ENCODE data around the gene MATN4.

Gene MATN4

DNA sequence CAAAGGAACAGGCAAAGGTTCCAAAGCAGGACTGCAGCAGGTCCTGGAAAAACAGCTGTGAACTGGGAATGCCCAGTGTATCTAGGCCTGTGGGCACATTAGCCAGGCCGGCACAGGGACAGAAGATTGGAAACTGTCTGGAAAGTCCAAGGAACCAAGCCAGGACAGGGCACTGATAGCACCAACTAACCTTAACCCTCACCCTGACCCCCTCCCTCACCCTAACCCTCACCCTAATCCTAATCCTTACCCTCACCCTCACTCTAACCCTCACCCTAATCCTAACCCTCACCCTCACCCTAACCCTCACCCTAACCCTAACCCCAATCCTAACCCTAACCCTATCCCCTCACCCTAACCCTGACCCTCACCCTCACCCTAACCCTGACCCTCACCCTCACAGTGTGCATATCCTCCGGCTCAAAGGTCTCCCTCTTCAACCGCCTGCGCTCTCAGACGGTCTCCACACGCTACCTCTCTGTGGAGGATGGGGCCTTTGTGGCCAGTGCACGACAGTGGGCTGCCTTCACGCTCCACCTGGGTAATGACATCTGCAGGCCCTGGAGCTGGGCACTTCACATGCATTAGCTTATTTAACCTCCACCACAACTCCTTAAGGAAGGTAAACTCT lies 5.1 kb upstream of the MATN4 start:
- DNase-seq: no peak

DNA sequence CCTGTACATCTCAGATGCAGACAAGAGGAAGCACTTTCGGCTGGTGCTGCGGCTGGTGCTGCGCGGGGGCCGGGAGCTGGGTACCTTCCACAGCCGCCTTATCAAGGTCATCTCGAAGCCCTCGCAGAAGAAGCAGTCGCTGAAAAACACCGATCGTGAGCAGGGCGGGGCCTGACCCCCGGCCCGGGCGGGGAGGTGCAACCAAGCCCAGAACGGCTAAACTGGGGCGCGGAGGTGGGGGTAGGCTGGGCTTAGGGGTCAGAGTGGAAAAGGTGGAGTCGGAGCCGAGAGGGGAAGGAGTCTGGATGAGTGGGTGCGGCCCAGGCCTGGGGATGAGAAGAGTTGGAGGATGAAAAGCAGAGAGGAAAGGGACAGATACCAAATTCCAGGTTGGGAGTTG lies 4.1 kb upstream of the MATN4 start:
- DNase-seq: no peak

- peak; percentile 85 for DNase-seq
These were observed 3.6 kb upstream of the MATN4 start for GRCh38 chr20:45311589-45312211.

DNA sequence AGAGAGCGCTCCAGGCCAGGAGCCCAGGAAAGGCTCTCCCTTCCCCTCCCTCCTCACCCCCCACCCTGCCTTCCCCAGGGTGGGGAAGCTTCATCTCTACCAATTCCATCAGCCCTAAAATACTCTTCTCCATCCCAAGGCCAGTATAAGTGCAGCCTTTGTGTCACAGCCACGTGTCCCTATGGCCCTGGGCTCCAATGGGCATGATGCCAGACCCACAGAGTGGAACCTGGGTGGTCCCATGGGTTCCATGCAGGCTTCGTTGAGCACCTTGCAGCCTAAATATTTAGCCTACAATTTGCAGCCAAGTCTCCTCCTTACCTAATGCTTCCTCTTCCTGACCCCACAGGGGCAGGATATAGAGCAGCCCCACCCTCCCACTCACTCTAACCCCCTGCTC lies 976 bp upstream of the MATN4 start:
- no peak for DNase-seq

DNA sequence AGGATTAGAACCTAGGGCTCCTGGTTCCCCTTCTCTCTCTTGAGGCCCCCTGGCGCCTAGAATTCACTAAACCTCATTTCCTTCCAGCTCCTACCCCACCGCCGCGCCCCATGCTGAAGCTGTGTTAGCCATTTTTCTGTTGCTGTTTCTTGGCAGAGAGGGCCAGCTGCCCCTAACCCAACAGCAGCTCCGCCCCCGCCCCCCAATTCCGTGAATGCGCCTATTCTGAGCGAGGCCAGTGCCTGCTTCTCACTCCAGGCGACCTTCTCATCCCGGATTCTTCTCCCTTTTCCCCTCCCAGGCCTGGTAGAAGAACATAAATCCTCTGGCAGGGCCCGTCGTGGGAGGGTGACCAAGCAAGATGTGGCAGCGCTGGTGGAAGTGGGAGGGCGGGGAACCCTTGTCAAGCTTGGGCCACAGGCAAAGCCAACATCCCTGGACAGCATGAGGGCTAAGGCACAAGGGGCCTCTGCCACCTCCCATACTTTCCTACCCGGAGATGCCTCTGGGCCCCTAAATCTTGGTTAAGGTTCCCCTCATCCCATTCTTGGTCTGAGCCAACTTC lies 941 bp downstream of the MATN4 start:
- DNase-seq: no peak

GRCh38 chr20:45306431-45306982 lies 1.6 kb downstream of the MATN4 start, which contains the start of gene RBPJL:
Gene RBPJL, plus strand, starts transcription at chr20:45306840. Its CDS starts 83 bp downstream, at chr20:45306923.
- peak; percentile 55 for DNase-seq

- DNase-seq: peak; percentile 79
These were observed 2.8 kb downstream of the MATN4 start for GRCh38 chr20:45305262-45305661.

DNA sequence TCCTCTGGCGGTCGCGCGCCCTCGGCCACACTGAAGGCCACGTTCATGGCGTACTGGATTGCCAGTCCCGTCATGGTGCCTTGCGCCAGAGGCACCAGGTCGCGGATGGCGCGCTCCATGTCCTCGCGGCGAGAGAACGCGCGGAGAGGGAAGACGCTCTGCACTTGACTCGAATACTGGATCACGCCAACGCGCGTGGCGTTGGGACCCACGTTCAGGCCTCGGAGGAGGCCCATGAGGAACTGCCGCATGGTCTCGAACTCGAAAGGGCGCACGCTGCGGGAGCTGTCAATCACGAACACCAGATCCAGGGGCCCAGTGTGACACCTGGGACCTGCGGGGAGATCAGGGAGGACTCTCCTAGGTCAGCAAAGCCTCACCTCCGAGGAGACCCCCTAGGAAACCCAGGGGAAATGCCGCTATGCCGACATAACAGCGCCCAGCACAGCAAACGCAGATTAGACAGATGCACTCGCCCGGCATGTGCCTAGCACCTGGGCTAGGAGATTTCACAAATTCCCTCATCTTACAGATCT lies 3.6 kb downstream of the MATN4 start:
- no peak for DNase-seq

DNA sequence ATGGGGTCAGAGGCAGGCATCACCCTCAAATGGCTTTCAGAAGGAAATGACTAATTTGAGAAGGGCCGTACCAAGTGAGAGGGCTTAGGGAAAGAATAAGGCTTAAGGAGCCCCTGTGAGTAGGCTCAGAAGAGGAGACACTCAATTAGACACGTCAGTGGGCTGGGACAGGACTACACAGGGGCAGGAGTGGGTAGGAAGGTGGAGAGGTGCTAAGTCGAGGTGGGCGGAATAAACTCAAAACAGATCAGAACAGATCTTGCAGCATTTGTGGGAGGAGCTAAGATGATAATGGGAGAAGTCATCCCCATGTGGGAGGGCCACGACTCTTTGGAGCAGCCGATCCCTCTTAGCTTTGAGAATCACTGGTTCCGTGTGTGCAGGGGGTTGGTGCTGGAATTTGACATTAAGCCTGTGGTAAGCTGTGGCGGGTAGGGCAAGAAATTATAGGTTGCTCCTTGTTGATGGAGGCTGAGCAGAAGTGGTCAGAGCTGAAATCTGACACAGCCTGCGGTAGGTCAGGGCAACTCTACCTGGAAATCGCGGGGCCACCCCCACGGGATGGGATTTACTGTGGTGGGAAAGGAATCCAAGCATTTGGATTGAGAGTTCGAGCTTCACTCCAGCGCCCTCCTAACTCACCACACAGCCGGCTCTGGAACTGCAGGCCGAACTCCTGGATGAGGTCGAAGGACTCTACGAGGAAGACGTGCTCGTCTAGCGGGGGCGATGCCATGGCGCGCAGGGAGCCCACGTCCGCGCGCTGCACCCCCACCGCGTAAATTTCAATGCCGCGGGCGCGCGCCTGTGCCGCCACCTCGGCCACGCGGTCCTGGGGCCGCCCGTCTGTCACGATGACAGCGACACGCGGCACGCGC lies 4.3 kb downstream of the MATN4 start:
- DNase-seq: no peak

- DNase-seq: no peak
These were observed 6.3 kb downstream of the MATN4 start for GRCh38 chr20:45301824-45302271.

DNA sequence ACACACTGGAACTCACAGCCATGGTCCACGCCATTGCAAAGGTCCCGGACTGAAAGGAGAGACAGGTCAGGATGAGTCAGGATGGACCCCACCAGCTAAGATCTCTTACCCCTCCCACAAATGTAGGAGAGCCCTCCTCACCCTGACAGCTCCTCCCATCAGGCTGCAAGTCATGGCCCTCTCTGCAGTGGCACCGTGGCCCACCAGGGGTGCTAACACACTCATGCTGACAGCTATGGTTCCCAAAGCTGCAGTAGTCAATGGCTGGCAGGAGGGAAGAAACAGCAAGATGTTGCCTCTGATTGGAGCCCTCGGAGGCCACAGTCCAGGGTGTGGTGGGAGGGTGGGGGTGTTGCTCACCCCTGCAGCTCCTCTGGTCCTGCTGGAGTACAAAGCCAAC lies 7.1 kb downstream of the MATN4 start:
- peak; percentile 67 for DNase-seq

DNA sequence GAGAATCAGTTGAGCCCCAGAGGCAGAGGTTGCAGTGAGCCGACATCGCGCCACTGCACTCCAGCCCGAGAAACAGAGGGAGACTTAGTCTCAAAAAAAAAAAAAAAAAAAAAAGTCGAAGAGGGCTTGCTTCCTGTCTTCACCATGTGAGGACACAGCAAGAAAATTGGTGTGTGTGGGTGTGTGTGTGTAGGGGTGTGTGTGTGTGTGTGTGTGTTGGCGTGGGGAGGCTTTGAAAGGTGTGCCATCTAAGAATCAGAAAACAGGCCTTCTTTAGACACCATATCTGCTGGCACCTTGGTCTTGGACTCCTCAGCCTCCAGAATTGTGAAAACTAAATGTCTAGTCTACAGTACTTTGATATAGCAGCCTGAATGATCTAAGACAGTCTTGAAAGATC lies 8.3 kb downstream of the MATN4 start:
- DNase-seq: no peak

DNA sequence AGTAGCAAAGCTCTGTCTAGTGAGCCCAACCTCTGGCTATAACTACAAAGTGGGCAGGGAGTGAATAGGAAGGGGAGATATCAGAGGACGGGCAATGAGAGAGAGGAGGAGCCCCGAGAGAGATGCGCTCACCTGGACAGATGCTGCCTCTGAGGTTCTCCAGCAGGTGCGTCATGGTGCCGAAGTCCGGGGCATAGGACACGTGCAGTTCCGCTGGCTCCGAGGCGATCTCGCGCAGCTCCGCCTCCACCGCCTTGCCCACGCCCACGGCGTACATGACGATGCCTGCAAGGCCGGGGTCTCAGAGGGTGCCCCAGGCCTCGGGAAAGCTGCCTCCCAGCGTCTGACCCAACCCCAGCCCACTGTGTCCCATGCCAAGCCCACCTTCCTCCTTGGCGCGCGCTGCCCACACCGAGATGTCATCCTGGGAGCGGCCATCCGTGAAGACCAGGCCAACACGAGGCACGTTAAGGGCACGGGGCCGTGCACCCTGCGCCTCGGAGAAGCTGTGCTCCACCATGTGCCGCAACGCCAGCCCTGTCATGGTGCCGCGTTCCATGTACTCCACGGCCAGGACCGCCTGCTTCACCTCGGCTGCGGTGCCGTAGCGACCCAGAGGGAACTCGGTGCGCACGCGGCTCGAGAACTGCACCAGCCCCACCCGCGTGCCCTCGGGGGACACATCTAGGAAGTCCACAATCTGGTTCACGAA lies 10.2 kb downstream of the MATN4 start:
- DNase-seq: no peak

DNA sequence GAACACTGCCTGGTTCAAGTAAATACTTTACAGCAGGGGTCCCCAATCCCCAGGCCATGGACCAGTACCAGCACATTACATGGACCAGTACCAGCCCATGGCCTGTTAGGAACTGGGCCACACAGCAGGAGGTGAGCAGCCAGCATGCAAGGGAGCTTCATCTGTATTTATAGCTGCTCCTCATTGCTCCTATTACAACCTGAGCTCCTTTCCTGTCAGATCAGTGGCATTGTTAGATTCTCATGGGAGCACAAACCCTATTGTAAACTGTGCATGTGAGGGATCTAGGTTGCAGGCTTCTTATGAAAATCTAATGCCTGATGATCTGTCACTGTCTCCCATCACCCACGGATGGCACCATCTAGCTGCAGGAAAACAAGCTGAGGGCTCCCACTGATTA lies 13.4 kb downstream of the MATN4 start:
- DNase-seq: no peak

GRCh38 chr20:45294003-45294368 lies 14.1 kb downstream of the MATN4 start:
- DNase-seq: no peak

DNA sequence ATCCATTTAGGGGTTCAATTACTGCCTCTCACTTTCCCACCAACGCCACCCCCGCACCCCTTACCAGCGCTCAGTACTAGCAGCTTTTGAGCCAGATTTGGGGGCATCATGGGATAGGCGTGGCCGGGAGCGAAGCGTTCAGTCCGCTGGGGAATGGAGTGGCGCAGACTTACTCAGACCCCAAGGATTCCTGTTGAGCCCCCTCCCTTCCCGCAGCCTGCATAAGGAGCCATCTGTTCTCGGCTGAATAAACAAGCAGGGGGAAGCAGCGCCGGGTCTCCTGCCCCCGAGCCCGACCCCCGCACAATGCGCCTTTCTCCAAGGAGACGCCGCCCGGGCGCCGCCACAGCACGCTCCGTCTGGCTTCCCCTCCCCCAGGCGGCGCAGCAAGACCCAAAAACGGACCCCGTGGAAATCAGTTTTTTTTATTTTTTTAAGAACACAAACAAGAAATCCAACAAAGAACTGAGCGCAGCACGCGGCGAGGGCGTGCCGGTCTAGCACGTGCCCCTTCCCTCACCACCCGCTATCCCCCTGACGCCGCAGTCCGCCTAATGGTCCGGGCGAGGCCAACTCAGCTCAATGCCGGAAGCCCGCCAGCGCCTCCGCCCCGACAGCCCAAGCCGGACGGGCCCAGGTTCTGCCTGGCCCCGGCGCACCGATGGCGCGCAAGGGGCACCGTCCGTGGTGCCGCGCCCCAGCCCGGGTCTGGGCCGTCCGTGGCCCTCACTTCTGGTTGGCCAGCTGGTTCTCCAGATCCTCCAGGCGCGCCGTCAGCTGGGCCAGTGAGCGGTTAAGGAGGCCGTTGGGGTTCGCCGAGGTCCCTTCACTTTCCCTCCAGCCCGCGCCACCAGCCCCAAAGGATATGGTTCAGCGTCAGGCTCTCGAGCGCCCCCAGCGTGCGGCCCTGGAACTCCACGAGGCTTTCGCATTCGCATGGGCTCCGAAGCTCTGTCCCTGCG lies 14.8 kb downstream of the MATN4 start:
- peak; percentile 92 for DNase-seq

- no peak for DNase-seq
These were observed 15.8 kb downstream of the MATN4 start for GRCh38 chr20:45292343-45292742.

- DNase-seq: peak; percentile 37
These were observed 16.6 kb downstream of the MATN4 start for GRCh38 chr20:45291526-45291925.

GRCh38 chr20:45290677-45291355 lies 17.3 kb downstream of the MATN4 start:
- DNase-seq: peak; percentile 90

DNA sequence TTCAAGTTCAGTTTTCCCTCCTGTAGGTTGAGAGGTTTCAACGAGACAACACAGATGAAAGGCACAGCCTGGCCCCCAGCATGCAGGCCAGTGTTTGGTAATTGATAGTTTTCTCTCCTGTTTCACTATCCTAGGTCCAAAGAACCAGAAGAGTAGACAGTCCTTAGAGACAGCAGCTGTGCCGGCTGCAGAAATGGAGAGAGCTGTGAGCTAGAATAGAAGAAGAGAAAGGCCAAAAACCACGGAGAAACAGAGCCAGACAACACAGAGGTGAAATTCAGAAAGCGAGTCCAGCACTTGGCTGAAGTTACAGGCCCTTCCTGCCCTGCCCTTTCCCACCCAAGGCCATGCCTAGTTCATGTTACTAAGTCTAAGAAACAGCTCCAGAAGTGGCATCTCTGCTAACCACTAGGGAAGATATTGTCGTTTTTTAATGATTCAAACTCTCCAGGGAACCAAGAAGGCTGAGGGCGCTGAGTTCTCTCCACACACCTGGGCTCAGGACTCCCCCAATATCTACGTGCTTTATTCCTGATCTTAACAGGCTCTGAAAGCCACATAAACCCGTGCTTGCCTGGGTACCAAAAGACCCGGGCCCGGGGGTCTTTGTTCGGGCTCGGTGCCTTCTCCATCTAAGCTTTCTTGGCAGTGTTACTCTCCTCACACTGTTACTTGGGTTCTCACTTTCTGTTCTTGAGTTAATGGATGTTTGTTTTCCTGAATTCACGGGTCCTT lies 18.0 kb downstream of the MATN4 start:
- DNase-seq: no peak

Measured in DMS53 (cell line).